ENCODE results near the gene UNC119B.
A peak's percentile ranks its signal among the peaks of the same experiment; 100 is the strongest.
"Not testable (repeated sequence)": the region's sequence is repeated elsewhere in the genome, so short reads cannot be mapped to it uniquely, and the experiment has no call there.

Gene UNC119B

DNA sequence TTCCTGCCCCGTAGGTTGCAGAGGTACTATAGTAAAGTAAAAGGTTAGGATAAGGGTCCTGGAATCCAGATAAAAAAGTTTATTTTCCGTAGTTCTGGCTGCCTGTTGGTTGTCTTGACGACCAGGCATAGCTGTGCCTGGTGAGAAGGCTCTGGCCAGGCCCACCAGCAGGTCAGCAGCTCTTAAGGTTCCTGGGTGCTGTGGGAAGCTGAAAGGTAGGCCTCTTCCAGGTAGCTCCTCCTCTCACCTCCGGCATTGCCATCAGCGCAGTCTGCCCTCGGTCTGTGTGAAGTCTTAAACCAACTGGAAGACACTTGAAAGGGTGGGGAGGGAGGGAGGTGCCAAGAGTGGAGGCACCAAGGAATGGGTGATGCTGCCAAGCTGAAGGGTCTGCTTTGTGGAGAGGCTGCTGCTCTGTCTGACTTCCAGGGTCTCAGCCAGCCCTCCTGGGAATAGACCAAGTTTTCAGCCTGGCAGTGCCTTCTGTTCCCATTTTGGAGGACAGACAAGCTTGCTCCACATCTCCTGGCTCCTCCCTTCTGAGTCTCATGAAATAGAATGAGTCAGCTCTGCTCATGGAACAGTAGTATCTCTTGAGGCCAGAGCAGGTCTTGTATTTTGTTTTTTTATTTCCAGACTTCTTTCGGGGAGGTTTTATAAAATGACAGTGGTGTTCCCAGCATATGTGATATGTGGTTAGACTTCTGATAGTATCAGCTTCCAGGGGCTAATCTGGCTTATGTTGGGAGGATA, 10.2 kb downstream of the UNC119B start:
- DNase-seq, result no peak

- no peak for DNase-seq
Observed at GRCh38 chr12:120720987-120721801, 10.9 kb downstream of the UNC119B start.

DNA sequence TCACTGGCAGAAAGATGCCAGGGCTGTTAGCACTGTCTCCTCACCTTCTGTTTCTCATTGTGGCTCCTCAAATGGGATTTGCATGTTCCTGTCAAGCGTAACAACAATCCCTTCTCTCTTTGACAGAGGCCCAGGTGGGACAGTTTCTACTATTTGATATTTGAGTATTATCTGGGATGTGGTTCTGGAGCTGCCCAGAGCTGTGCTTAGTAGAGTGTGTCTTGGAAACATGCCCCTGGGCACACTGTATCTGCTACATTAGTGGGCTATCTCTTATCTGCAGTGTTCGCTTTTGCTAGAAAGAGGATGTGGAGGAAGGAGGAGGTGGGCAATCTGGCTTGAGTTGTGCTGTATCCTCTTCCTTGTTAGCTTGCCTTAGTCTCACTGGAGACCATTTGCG, 11.6 kb downstream of the UNC119B start:
- no peak for DNase-seq

DNA sequence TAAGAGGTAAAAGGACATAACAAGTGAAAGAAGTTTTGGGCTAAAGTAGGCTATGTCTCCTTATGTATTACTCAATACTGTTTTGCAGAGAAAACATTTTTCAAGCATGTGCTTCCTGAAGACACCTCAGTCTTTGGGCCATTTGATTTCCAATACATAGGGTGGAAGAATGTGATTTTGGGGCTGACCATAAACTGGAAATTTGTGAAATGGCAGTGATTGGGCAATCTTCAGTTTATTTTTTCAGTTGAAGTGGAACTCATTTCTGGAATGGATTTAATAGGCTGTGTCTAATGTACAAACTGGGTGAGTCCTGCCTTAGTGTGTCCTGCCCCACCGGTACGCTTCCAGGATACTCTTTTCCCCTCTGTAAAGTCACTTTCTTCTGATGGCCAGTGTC, 12.5 kb downstream of the UNC119B start:
- DNase-seq, result no peak

GRCh38 chr12:120724720-120725119, 14.5 kb downstream of the UNC119B start:
- DNase-seq, result no peak

- no peak for DNase-seq
Observed at GRCh38 chr12:120725151-120725658, 14.9 kb downstream of the UNC119B start.

GRCh38 chr12:120725659-120726509, 15.6 kb downstream of the UNC119B start, which contains the start of gene ACADS:
Gene ACADS (plus strand): TSS chr12:120725826. CDS start chr12:120725886, 60 bp downstream.
- DNase-seq, result peak; percentile 92

DNA sequence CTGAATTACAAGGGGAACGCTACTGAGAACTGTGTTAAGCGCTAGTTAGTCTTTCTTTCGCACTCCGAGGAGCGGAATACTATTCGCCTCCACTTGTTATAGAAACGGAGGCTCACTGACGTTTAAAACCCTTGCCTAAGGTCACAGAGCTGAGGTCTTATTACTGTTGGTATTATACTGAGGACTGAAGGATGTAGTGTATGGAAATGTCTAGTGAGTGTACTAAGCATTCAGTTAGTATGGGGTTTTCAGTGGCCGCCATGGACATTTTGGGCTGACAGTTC, 16.2 kb downstream of the UNC119B start:
- no peak for DNase-seq

GRCh38 chr12:120726961-120727360, 16.7 kb downstream of the UNC119B start:
- DNase-seq, result no peak

DNA sequence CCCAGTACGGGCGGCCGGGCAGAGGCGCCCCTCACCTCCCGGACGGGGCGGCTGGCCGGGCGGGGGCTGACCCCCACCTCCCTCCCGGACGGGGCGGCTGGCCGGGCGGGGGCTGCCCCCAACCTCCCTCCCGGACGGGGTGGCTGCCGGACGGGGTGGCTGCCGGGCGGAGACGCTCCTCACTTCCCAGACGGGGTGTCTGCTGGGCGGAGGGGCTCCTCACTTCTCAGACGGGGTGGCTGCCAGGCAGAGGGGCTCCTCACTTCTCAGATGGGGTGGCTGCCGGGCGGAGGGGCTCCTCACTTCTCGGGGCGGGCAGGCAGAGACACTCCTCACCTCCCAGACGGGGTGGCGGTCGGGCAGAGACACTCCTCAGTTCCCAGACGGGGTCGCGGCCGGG, 21.9 kb downstream of the UNC119B start:
- not testable (repeated sequence) for DNase-seq

DNA sequence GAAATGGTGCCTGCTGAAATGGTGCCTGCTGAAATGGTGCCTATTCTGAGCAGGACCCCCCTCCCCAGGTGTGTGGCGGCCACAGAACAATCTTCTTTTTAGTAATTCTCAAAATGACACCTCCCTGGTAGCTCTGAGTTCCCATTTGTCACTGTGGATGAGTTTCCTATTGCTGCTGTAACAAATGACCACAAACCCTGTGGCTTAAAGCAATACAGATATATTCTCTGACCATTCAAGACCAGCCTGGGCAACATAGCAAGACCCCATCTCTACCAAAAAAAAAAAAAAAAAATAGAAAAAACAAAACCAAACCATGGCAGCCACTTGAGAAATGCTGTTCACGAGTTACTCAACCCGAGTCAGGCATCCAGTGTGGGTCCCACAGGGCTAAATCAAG, 23.3 kb downstream of the UNC119B start:
- DNase-seq, result no peak

DNA sequence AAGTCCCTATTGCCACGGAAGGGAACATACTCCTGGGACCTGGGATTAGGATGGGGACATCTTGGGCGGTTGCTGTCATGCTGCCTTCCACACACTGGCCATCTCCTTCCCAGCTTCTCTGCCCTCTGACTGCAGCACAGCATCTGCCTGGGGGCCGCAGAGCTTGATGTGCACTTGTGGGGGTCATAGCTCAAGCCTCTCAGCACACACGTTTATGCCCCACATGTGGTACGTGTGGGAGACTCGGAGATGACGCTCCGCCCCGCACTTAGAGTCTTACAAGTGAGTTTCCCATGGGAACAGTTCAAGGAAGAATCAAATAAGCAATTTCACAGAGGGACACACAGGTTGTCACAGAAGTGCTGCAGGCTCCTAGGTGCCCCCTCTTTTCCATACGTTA, 24.0 kb downstream of the UNC119B start:
- DNase-seq, result no peak

DNA sequence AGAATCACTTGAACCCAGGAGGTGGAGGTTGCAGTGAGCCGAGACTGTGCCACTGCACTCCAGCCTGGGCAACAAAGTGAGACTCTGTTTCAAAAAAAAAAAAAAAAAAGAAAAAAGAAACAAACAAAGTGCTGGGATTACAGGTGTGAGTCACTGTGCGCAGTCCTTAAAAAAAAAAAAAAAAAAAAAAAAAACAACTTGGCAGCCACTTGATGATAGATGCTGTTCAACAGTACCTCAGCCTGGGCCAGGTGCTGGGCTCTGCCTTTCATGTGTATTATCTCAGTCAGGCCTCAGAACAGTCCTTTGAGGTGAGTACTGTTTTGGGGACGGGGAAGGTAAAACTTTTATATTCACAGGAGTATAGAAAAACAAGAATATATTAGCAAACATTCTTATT, 24.9 kb downstream of the UNC119B start:
- no peak for DNase-seq

GRCh38 chr12:120736404-120737331, 26.4 kb downstream of the UNC119B start:
- DNase-seq, result no peak

DNA sequence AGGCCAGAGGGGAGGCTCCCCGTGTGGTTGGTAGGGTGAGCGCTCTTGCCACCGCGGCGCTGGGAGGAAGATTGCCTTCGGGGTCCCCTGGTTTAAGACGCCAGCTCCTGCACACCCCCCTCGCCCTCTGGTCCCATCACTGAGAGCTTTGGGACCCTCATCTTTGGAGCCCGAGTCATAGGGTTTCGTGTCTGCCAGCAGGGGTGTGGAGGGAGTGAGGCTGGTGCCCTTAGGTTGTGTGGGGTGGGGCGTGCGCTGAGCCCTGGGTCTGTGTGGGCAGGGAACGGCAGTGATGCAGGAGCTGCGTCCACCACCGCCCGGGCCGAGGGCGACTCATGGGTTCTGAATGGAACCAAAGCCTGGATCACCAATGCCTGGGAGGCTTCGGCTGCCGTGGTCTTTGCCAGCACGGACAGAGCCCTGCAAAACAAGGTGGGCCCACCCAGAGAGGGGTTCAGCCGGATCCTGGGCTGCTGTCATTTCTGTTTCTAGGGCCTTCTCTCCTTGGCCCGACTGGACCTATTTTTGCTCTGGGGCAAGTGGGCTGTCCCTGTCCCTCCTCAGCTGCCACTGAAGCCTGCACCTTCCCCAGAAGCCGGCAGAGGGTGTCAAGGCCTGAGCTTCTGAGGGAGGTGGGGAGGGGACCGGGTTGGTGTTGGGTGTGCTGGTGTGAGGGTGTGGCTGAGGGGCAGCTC, 27.4 kb downstream of the UNC119B start:
- no peak for DNase-seq

- DNase-seq, result no peak
Observed at GRCh38 chr12:120738252-120739030, 28.2 kb downstream of the UNC119B start.

DNA sequence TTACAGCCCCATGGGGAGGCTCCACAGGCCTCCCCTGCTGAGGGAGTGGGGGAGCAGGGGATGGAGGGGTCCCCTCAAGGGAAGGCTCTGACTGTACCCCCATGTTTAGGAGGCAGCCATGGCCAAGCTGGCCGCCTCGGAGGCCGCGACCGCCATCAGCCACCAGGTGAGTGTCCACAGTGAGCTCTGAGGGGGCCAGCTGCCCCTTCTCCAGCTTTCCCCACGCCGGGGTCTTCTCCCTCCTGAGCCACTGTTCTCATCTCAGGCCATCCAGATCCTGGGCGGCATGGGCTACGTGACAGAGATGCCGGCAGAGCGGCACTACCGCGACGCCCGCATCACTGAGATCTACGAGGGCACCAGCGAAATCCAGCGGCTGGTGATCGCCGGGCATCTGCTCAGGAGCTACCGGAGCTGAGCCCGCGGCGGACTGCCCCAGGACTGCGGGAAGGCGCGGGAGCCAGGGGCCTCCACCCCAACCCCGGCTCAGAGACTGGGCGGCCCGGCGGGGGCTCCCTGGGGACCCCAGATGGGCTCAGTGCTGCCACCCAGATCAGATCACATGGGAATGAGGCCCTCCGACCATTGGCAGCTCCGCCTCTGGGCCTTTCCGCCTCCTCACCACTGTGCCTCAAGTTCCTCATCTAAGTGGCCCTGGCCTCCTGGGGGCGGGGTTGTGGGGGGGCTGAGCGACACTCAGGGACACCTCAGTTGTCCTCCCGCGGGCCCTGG, 28.9 kb downstream of the UNC119B start:
- no peak for DNase-seq

GRCh38 chr12:120739821-120740613, 29.8 kb downstream of the UNC119B start:
- no peak for DNase-seq

GRCh38 chr12:120740871-120741270, 30.6 kb downstream of the UNC119B start:
- no peak for DNase-seq

Data from activated naive CD4-positive, alpha-beta T cell treated with anti-CD3 and anti-CD28 coated beads, Interleukin-2, amount 50 U/mL, for 16 hours (primary cell).